Measurements from ENCODE around the gene SCUBE1.

SCUBE1 gene

GRCh38 chr22:43343262-43343669 lies at the start of gene SCUBE1:
Gene SCUBE1, minus strand, starts transcription at chr22:43343372. Its CDS starts 111 bp downstream, at chr22:43343261.
- peak; percentile 55 for DNase-seq

DNA sequence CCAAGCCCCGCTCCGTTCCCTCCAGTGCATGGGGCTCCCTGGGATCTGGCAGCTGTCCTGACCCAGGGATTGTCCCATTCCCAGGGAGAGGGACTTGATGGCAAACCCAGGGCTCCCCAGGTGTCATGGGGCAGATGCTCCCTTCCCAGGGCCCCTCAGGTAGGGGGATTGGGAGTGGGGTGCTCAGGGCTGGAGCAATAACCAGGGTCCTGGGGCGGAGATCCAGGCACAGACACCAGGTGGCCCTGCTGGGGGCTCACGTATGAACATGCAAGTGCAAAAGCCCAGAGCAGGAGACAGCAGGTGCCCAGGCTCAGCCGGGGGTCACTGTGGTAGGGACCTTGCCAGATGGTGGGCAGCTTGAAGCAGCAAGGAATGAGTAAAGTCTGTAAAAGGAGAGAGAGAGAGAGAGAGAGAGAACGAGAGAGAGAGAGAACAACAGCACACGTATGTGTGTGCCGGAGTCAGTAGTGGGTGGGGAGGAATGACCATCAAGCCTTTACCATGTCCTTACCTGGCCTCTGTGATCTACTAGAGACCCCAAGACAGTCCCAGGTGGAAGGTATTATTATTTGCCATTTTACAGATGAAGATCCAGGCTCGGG lies 49.3 kb upstream of the SCUBE1 start:
- DNase-seq, result no peak

GRCh38 chr22:43391306-43391705 lies 48.1 kb upstream of the SCUBE1 start:
- DNase-seq, result no peak

GRCh38 chr22:43390872-43391271 lies 47.7 kb upstream of the SCUBE1 start:
- DNase-seq, result no peak

DNA sequence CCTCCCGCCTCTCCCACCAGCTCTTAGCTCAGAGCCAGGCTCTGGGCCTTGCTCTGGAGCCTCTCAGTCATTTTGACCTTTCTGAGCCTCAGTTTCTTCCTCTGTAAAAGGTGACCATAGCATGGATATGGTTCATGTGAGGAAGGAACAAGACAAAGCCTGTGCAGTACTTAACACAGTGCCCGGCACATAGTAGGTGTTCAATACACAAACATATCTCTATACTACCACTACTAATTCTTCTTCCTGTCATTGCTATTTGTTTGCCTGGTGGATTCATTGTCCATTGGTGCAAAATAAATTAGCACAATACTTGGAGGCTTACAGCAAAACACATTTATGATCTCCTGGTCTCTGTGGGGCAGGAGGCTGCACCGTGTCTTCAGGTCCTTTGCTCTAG lies 47.0 kb upstream of the SCUBE1 start:
- no peak for DNase-seq

DNA sequence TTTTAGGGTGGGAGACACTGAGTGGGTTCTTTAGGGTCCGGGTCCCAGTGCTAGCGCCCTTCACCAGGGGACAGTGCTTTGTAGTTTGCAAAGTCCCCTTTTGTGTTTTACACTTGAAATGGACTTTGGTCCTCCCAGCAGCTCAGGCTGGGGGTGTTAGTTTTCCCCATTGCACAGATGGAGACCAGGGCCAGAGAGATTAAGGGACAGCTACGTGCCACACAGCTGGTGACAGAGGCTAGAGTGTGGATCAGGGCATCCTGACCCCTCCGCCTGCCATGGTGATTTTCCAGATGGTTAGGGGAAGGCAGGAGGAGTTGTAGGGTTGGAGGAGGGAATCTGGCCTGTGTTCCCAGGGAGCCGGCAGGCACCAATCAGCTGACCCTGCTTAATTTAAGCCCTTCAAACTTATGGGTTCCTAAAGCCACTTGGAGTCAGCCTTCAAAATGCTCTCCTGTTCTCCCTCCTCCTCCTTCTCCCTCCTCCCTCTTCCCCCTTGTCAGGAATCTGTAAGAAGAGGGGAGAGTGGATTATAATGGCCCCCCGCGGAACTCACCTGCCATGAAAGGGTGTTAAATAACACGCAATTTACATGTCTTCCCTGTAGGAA lies 46.2 kb upstream of the SCUBE1 start:
- no peak for DNase-seq

- peak; percentile 17 for DNase-seq
Observed at GRCh38 chr22:43388420-43388851, 45.3 kb upstream of the SCUBE1 start.

GRCh38 chr22:43387815-43388214 lies 44.6 kb upstream of the SCUBE1 start:
- DNase-seq, result no peak

DNA sequence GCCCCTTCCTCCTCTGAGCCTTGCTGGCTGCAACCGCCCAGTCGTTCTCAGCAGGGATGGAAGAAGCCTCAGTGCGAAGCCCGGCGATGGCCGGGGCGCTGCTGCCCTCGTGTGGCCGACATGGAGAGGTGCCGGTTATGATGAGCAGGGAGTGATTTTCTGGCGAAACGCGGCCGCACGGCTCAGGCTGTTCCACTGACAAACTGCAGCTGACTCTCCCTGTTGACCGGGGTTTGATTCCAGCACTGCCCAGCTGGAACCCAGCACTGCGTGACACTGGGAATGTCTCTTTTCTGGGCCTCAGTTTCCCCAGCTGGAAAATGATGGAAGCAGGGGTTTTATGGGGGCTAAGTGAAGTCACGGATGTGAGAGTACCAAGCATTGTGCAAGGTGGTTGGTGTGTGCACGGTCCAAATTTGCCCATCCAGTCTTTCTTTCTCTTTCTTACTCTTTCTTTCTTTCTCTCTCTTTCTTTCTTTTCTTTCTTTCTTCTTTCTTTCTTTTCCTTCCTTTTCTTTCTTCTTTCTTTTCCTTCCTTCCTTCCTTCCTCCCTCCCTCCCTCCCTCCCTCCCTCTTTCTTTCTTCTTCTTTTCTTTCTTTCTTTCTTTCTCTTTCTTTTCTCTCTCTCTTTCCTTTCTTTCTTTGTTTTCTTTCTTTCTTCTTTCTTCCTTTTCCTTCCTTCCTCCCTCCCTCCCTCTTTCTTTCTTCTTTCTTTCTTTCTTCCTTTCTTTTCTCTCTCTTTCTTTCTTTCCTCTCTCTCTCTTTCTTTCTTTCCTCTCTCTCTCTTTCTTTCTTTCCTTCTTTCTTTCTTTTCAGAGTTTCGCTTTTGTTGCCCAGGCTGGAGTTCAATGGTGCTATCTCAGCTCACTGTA lies 42.8 kb upstream of the SCUBE1 start:
- peak; percentile 24 for DNase-seq

GRCh38 chr22:43384863-43385262 lies 41.7 kb upstream of the SCUBE1 start:
- DNase-seq, result no peak

DNA sequence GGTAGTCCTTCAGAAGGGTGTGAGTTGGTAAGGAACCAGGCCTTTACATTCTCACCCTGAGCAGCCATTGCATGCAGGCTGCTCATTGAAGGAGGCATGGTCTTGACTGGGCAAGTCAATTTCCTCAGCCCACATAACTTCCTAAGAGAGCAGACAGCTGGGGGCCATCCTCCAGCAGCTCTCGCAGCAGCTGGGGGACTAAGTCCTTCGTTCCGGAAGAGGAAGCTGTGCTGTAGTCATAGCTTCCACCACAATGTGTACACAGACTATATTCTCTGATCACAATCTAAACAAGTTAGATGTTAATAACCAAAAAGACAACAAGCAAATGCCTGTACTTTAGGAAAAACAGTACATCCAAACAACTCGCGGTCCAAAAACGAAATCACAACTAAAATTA lies 38.5 kb upstream of the SCUBE1 start:
- no peak for DNase-seq

DNA sequence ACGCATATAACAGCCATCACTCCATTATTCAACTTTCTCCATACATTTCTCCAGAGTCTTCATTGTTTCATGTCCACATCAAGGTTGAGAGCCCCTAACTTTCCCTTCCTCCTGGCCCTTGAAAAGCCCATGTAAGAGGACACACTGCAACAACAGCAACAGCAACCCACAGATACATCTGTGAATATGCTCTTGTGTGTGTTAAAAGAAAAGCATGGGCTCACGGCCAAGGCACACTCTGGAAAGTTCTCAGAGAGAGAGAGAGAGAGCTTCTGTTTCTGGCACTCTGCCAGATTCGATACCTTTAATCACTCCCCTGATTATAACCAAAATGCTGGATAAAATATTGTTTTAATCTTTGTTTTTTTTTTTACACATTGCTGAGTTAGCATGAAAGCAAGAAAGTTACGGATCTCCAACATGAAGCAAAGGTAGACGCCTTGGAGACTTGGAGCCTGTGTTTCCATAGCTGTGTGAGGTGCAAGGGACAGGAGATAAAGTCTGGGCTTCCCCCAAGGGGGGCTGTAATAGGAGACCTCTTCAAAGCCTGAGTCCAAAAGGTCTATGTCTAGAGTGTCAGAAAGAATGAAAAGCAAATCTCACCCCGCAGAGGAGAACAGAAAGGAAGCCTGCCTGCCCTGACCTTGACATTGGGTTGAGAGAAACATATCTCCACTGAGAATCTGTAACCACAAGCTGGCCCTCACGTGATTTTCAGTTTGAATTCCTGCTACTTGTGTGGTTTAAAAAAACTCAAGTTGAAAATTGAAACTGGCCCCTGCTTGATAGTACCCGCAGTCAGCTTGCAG lies 34.9 kb upstream of the SCUBE1 start:
- DNase-seq, result no peak

DNA sequence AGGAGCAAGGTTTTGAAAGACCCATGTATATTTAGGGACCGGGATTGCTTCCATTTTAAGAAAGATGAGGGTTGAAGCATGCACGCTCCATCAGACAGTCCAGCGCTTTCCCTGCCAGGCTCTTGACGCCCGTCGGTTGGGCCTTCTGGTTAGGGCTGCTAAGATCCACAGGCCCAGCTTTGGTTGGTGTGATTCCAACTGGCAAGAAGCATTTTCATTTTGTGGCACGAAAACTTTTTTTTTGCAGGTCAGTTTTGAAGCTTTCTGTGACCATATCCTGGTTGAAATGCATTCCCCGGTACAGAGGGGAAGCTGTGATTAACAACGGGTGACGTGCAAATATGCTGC lies 34.4 kb upstream of the SCUBE1 start:
- no peak for DNase-seq

- no peak for DNase-seq
Observed at GRCh38 chr22:43376765-43377547, 33.8 kb upstream of the SCUBE1 start.

DNA sequence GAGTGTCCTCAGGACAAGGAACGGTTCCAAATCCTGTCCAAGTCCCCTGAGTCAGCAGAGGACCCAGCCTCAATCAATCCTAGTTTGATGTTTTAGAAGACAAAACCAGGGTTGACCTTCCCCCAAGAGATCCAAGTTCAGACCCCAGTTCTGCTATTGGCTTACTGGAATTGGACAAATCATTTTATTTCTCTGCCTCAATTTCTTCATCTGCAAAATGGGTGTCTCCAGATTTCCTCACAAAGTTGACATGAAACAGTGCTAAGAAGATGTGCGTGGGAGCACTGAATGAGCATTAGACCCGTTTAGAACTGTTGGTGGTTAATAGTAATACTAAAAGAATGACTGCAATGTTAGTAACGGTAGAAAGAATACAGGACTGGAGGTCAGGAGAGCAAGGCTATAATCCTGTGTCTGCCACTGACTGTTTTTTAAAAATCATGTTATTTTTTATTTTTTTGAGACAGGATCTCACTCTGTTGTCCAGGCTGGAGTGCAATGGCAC lies 32.8 kb upstream of the SCUBE1 start:
- no peak for DNase-seq

DNA sequence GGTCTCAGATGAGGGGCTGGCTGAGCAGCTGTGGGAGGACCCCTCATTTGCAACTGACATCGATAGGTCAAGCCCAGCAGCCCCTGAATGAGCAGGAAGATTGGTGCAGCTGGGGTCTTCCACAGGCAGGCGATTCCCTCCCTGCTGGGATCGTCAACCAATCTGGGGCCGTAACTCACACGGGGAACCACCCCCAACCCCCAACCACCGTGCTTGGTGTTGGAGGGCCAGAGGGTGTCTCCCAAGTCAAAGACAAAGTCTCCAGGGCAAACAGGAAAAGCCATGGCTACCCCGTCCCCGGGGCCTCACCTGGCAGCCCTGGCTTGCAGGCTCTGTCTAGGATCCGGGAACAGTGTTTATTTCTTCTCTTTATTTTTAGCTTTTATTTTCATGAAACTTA lies 26.9 kb upstream of the SCUBE1 start:
- DNase-seq, result no peak

GRCh38 chr22:43365715-43366440 lies 22.7 kb upstream of the SCUBE1 start:
- no peak for DNase-seq

- no peak for DNase-seq
Observed at GRCh38 chr22:43364169-43364435, 20.9 kb upstream of the SCUBE1 start.

DNA sequence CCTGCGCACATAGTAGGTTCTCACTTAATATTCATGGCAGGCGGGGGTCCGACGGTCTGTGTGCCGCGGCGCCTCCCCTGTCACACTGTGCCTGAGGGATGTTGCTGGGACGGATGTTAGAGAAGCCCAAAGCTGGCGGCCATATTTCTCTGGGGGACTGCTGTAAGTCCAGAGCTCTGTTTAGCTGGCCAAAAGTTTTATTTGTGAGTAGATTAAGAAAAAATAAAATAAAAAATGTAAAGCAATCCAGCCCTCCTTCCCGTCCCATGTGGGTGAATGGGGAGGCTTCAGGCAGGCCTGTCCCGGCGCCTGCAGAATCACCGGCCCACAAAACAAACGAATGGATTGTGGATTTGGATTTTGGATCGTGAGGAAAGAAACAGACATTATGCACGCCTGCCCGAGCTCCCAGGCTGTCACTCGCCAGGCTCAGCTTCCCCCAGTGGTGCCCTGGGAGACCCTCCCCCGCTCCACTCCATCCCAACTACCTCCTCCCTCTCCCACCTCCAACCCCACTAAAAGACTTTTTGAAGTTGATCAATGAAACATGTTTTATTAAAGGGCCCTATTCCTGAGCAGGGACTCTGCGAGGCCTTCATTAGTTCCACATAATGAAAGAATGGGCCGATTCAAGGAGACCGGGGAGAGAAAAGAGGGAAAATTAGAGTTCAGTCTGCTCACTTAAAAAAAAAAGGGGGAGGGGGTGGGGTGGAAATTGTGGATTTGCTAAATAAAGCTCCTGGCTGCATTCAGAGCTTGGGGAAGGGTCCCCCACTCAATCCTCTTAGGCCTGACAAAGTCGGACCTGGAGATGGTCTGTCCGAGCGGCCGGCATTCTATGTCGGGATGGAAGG lies 20.4 kb upstream of the SCUBE1 start:
- DNase-seq, result no peak

DNA sequence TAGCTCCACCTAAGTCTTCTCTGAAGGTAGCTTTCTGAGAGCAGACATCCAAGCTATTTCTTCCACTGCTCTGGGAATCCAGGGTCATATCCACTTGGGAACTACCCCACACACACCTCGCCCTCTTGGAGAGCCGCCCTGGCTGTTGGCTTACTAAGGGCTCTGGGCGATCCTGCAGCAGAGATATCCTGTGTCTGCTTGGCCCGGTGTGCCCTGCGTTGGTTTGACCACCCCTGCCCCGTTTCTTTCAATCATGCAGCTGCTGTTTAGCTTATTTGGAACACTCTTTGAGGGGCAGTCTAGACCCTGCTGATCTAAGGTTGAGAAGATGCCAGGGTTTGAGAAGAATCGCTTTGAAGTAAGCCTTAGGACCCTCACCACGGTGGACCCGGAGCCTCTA lies 17.4 kb upstream of the SCUBE1 start:
- no peak for DNase-seq

GRCh38 chr22:43356881-43357280 lies 13.7 kb upstream of the SCUBE1 start:
- DNase-seq, result no peak

Data from NCI-H774 (cell line).